DND-41 (cell line): ENCODE results near the gene ANXA4.

Source experiments
- ATAC-seq: fragments of 200-7000 bp; cut with Tn5 transposase; 3 replicates; pipeline ENCODE4 v1.9.1; 2021; ENCODE audit warnings: low read depth; ENCODE audit not compliant: insufficient read depth
- DNase-seq: peaks from one replicate; pipeline ENCODE4 v3.0.0-alpha.2; 2020
- H2AFZ ChIP-seq: 2 replicates; pipeline ENCODE4 v1.6.0; 2012; ENCODE audit warnings: low read depth, low read length
- H3K27ac ChIP-seq: 2 replicates; pipeline ENCODE4 v1.5.1; 2012; ENCODE audit warnings: low read length, inconsistent platforms
- H3K27me3 ChIP-seq: fragments of 200-600 bp; sonication (generic); 2 replicates; pipeline ENCODE4 v1.6.0; 2012; ENCODE audit warnings: low read length, mild to moderate bottlenecking, inconsistent platforms; ENCODE audit not compliant: insufficient read depth, poor library complexity
- H3K36me3 ChIP-seq: 2 replicates; pipeline ENCODE4 v1.5.1; 2012; ENCODE audit warnings: low read length, inconsistent platforms; ENCODE audit not compliant: insufficient read depth
- H3K4me1 ChIP-seq: 2 replicates; pipeline ENCODE4 v1.5.1; 2012; ENCODE audit warnings: mild to moderate bottlenecking, low read length; ENCODE audit not compliant: insufficient read depth
- H3K4me2 ChIP-seq: 2 replicates; pipeline ENCODE4 v1.6.0; 2012; ENCODE audit warnings: mild to moderate bottlenecking, moderate library complexity, low read length, inconsistent platforms; ENCODE audit not compliant: insufficient read depth
- H3K4me3 ChIP-seq, 2 experiments: fragments of 200-600 bp in 1 of 2; shearing (Covaris generic) in 1 of 2; 2 replicates each; pipeline ENCODE4 v1.5.1; 2012 to 2016; ENCODE audit warnings: inconsistent platforms in 2 of 2, low read length in 2 of 2, mild to moderate bottlenecking in 2 of 2, low read depth in 1 of 2, moderate library complexity in 1 of 2
- H3K79me2 ChIP-seq: 2 replicates; pipeline ENCODE4 v1.6.0; 2012; ENCODE audit warnings: low read length, inconsistent platforms; ENCODE audit not compliant: insufficient read depth
- H3K9ac ChIP-seq: 2 replicates; pipeline ENCODE4 v1.6.0; 2012; ENCODE audit warnings: low read depth, mild to moderate bottlenecking, inconsistent platforms, low read length, moderate library complexity
- H3K9me3 ChIP-seq: 2 replicates; pipeline ENCODE4 v1.5.1; 2012; ENCODE audit warnings: low read length, moderate library complexity, mild to moderate bottlenecking, inconsistent platforms; ENCODE audit not compliant: insufficient read depth, severe bottlenecking
- H4K20me1 ChIP-seq: 2 replicates; pipeline ENCODE4 v1.6.0; 2012; ENCODE audit warnings: low read length; ENCODE audit not compliant: insufficient read depth
- CTCF ChIP-seq: IDR thresholded peaks from 2 replicates; pipeline ENCODE4 v1.5.1; 2012; ENCODE audit warnings: borderline replicate concordance, low read length, moderate library complexity, mild to moderate bottlenecking; ENCODE audit not compliant: poor library complexity, severe bottlenecking; ENCODE audit errors: extremely low read depth
- EZH2 ChIP-seq: IDR thresholded peaks from 3 replicates; pipeline ENCODE4 v1.6.1; 2012; ENCODE audit warnings: borderline replicate concordance, low read depth, mild to moderate bottlenecking, moderate library complexity, low read length, inconsistent platforms; ENCODE audit not compliant: severe bottlenecking

Gene ANXA4

GRCh38 chr2:69741575-69742321 is at the start of gene ANXA4:
Gene ANXA4, plus strand, starts transcription at chr2:69742134. Its CDS starts 39,432 bp downstream, at chr2:69781566.
- peaks cover 26% of the 10 kb centered on the region for H3K4me1 ChIP-seq

DNA sequence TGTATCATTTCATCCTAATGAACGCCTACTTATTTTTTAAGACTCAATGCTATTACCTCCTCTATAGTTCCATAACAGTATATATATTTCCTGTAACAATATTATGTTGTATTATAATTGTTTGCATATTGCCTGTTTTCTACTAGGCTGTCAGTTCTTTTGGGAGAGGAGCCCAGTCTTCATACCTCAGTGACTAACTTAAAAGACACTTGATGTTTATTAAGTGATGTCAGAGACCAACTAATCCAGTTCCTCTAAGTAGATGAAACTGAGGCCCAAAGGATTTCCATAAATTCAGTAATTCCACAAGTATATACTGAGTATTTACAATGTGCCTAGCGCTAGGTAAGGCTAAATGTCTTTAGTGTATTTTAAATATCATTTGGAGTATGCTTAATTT is 49.5 kb upstream of the ANXA4 start:
- peaks cover 75% of the 10 kb centered on the region for H3K4me1 ChIP-seq
- no peaks in the 10 kb centered on the region for H4K20me1 ChIP-seq
- H3K27ac ChIP-seq: peak overlapping the region; percentile 97
- no peaks in the 10 kb centered on the region for H3K79me2 ChIP-seq
- H3K9ac ChIP-seq: peak overlapping the region; percentile 58; the same call in 1 of the 2 replicates
- no peak overlapping the region for H2AFZ ChIP-seq
- DNase-seq: no peak
- no peaks in the 10 kb centered on the region for H3K27me3 ChIP-seq
- no peaks in the 10 kb centered on the region for H3K9me3 ChIP-seq
- no peaks in the 10 kb centered on the region for H3K36me3 ChIP-seq
- TF ChIP-seq EZH2 (no peak), CTCF (no peak)
- no peak for ATAC-seq
- H3K4me2 ChIP-seq: peak overlapping the region; percentile 51
- no peak overlapping the region for H3K4me3 ChIP-seq

More at GRCh38 chr2:69741575-69742321, at the start of gene ANXA4:
- peak within 1 kb of the TSS; percentile 97 for H2AFZ ChIP-seq
- no peaks in the 10 kb centered on the region for H3K27me3 ChIP-seq
- ATAC-seq (peak; percentile 93), DNase-seq (peak; percentile 87)
- TF ChIP-seq EZH2 (no peak), CTCF (no peak)
- H3K79me2 ChIP-seq: peaks cover 12% of the 10 kb centered on the region
- no peaks in the 10 kb centered on the region for H3K9me3 ChIP-seq
- peak within 1 kb of the TSS; percentile 68 for H3K27ac ChIP-seq
- H3K4me3 ChIP-seq: peak within 1 kb of the TSS; percentile 63 to 83
- peak within 1 kb of the TSS; percentile 86 for H3K9ac ChIP-seq
- H4K20me1 ChIP-seq: no peaks in the 10 kb centered on the region
- H3K36me3 ChIP-seq: no peaks in the 10 kb centered on the region; the same call in 1 of the 2 replicates
- H3K4me2 ChIP-seq: peak within 1 kb of the TSS; percentile 74

DNA sequence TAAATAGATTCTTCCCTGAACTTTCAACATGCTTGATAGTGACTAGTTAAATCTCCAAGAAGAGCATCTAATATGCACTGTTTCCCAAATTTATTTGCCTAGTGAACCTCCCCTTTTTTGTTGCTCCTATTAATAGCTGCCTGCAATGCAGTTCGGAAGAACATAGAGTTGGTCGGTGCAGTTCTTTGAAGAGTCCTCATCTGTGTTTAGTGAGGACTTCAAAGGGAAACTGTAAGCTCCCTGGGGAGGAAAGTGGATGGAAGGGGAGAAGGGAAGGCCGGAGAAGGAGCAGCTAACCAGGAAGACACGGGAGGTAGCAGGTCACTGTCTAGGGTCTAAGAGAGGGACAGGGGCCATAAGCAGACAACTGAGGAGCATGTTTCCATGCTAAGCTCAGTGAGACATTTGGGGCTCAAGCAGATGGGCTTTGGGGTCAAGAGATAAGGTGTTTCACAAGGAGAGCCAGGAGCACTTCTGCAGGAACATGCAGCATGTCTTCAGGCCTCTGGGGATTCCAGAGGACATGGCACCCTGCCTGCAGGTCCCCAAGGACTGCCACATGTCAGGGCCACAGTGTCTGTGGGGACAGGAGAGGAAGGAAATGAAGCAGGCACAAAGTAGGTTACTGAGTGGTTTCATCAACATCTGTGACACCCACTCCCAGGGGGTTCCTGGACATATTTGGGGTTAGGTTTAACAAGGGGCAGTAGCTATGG is 48.7 kb upstream of the ANXA4 start:
- H3K4me1 ChIP-seq: peaks cover 75% of the 10 kb centered on the region
- peak overlapping the region; percentile 97 for H3K27ac ChIP-seq
- H3K27me3 ChIP-seq: no peaks in the 10 kb centered on the region
- peak overlapping the region; percentile 23 for H2AFZ ChIP-seq
- peak overlapping the region; percentile 51 for H3K4me2 ChIP-seq
- H4K20me1 ChIP-seq: no peaks in the 10 kb centered on the region
- H3K9ac ChIP-seq: peak overlapping the region; percentile 58
- peak overlapping the region in 1 of 2 experiments; percentile 25; a peak in 2 of 4 replicates for H3K4me3 ChIP-seq
- DNase-seq (peak; percentile 87), ATAC-seq (peak; percentile 80)
- TF ChIP-seq EZH2: no peak
- TF ChIP-seq CTCF: no peak
- no peaks in the 10 kb centered on the region for H3K36me3 ChIP-seq
- H3K9me3 ChIP-seq: no peaks in the 10 kb centered on the region
- H3K79me2 ChIP-seq: no peaks in the 10 kb centered on the region
